Lung (tissue), 12 donors: ENCODE results near the gene GPATCH1. TPM values are rescaled to one million over a fixed set of nuclear protein-coding genes. Genes with fewer than 3 reads are reported as not detected.
"Not testable (repeated sequence)": the region's sequence is repeated elsewhere in the genome, so short reads cannot be mapped to it uniquely, and the experiment has no call there.

Experiments used
- ATAC-seq: fragments of 200-7000 bp; cut with Tn5 transposase; one replicate; pipeline ENCODE4 v1.9.1; 2020; ENCODE audit warnings: moderate number of reproducible peaks; ENCODE audit not compliant: insufficient read depth, low FRiP score
- DNase-seq, 3 donors: peaks; one replicate each; pipeline ENCODE4 v3.0.0-alpha.2; 2013 to 2017
- H3K27ac ChIP-seq, 2 donors: one replicate each; pipeline ENCODE4 v1.5.1; 2013; ENCODE audit warnings: mild to moderate bottlenecking in 2 of 2, moderate library complexity in 2 of 2, control low read depth in 1 of 2, inconsistent platforms in 1 of 2, low read depth in 1 of 2, low read length in 1 of 2
- H3K27me3 ChIP-seq, 3 donors: one replicate each; pipeline ENCODE4 v1.5.1; 2013; ENCODE audit warnings: low read length in 2 of 3; ENCODE audit not compliant: control insufficient read depth in 3 of 3, insufficient read depth in 3 of 3
- H3K36me3 ChIP-seq, 4 donors: one replicate each; pipeline ENCODE4 v1.5.1; 2013; ENCODE audit warnings: low read length in 4 of 4, mild to moderate bottlenecking in 1 of 4, moderate library complexity in 1 of 4; ENCODE audit not compliant: control insufficient read depth in 4 of 4, insufficient read depth in 4 of 4
- H3K4me1 ChIP-seq, 5 donors: one replicate each; pipeline ENCODE4 v1.5.1; 2013; ENCODE audit warnings: low read length in 5 of 5, mild to moderate bottlenecking in 2 of 5, moderate library complexity in 1 of 5; ENCODE audit not compliant: control insufficient read depth in 5 of 5, insufficient read depth in 5 of 5
- H3K4me3 ChIP-seq: one replicate; pipeline ENCODE4 v1.5.1; 2013; ENCODE audit warnings: mild to moderate bottlenecking, control low read depth, moderate library complexity
- H3K9ac ChIP-seq, 2 donors: one replicate each; pipeline ENCODE4 v1.5.1; 2013; ENCODE audit warnings: low read length in 2 of 2, control low read depth in 1 of 2; ENCODE audit not compliant: insufficient read depth in 1 of 2
- H3K9me3 ChIP-seq, 4 donors: one replicate each; pipeline ENCODE4 v1.5.1; 2013; ENCODE audit warnings: low read length in 3 of 4, mild to moderate bottlenecking in 1 of 4, moderate library complexity in 1 of 4; ENCODE audit not compliant: control insufficient read depth in 4 of 4, insufficient read depth in 3 of 4
- WGBS, 2 donors: extraction: QIAGEN DNeasy Blood & Tissue Kit; methylation state at CpG; one replicate each; pipeline ENCODE4 v1.1.7; 2013; 5-methylcytosine and 5-hydroxymethylcytosine counted together
- polyA plus RNA-seq, 2 donors: library from polyadenylated mRNA; stranded (reverse); fragments of 200-250 nt; gene quantifications; one replicate each; pipeline ENCODE4 v1.2.1, GENCODE V29; 2013
- total RNA-seq, 2 donors: library from RNA; depleted of rRNA in 1 of 2; stranded (reverse); fragments of >200 nt in 1 of 2; gene quantifications; one replicate each; pipeline ENCODE4 v1.2.1, GENCODE V29; 2014 to 2021
- TF ChIP-seq, protein P1 (sequence below): IDR thresholded peaks from 2 replicates; pipeline ENCODE4 v1.5.1; 2012; ENCODE audit warnings: mild to moderate bottlenecking; ENCODE audit errors: control extremely low read depth, extremely low read depth
- donor health status: control.
- donor health status: control.
- donor health status: Bipolar disorder and iron deficiency.
- donor health status: healthy.
- donor health status: DM: yes; HTN: yes; CAD: no.

Gene GPATCH1
- total and polyA plus RNA-seq, 4 donors = 3.8 to 12.3 (median 6.0) TPM

DNA sequence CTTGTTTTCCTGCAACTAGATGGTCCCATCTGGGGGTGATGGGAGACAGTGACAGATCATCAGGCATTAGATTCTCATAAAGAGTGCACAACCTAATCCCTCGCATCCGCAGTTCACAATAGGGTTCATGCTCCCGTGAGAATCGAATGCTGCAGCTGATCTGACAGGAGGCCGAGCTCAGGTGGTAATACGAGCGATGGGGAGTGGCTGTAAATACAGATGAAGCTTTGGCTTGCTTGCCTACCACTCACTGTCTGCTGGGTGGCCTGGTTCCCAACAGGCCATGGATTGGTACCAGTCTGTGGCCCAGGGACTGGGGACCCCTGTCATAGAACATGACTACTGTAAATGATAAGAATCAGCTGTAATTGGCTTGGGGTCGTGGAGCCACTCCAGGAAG, 78.9 kb downstream of the GPATCH1 start:
- Histone ChIP-seq H3K27ac (no peak overlapping the region), H3K27me3 (no peaks in the 10 kb centered on the region), H3K36me3 (no peaks in the 10 kb centered on the region), H3K4me3 (no peak overlapping the region), H3K4me1 (peaks cover 0 to 5% (median 0%) of the 10 kb centered on the region in 5 donors), H3K9ac (no peak overlapping the region), H3K9me3 (no peaks in the 10 kb centered on the region)
- 83 to 88% methylated on average over 8 of the region's 8 CpGs for WGBS, 2 donors
- ATAC-seq (no peak), DNase-seq (no peak)
- TF ChIP-seq, protein P1, sequence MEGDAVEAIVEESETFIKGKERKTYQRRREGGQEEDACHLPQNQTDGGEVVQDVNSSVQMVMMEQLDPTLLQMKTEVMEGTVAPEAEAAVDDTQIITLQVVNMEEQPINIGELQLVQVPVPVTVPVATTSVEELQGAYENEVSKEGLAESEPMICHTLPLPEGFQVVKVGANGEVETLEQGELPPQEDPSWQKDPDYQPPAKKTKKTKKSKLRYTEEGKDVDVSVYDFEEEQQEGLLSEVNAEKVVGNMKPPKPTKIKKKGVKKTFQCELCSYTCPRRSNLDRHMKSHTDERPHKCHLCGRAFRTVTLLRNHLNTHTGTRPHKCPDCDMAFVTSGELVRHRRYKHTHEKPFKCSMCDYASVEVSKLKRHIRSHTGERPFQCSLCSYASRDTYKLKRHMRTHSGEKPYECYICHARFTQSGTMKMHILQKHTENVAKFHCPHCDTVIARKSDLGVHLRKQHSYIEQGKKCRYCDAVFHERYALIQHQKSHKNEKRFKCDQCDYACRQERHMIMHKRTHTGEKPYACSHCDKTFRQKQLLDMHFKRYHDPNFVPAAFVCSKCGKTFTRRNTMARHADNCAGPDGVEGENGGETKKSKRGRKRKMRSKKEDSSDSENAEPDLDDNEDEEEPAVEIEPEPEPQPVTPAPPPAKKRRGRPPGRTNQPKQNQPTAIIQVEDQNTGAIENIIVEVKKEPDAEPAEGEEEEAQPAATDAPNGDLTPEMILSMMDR = no peak

DNA sequence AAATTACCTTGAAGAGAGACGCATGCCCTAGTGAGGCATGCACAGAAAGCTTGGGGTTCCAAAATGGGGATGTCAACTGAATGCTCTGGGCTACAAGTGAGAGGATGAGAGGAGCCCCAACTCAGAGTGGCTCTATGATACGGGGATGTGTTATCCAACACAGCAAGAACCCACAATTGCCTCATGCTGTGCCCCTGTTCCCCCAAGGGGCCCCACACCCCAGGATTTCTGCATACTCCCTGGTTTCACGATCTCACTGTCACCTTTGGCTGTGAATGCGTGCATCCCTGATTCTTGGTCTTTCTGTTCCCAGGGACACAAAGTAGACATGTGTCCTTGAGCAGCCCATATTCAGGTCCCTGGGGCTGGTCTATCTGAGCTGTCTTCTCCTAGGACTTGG, 80.2 kb downstream of the GPATCH1 start:
- no peak for ATAC-seq
- no peaks in the 10 kb centered on the region for H3K27me3 ChIP-seq
- H3K36me3 ChIP-seq = no peaks in the 10 kb centered on the region
- no peak overlapping the region for H3K27ac ChIP-seq
- H3K4me1 ChIP-seq = peaks cover 0 to 5% (median 0%) of the 10 kb centered on the region in 5 donors
- 32 to 83% methylated on average over 4 of the region's 4 CpGs for WGBS, 2 donors
- no peak overlapping the region for H3K4me3 ChIP-seq
- TF ChIP-seq, protein P1 = no peak
- no peak overlapping the region for H3K9ac ChIP-seq
- no peak for DNase-seq
- H3K9me3 ChIP-seq = no peaks in the 10 kb centered on the region

DNA sequence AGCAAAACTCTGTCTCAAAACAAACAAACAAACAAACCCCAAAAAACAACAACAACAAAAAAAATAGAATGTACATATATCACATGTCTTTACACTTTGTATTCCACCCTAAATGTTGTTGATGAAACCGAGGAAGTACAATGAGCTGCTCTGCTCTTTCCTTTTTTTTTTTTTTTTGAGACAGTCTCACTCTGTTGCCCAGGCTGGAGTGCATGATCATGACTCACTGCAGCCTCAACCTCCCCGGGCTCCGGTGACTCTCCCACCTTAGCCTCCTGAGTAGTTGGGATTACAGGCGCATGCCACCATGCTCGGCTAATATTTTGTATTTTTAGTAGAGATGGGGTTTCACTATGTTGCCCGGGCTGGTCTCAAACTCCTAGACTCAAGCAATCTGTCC, 82.5 kb downstream of the GPATCH1 start:
- Histone ChIP-seq H3K9me3 (no peaks in the 10 kb centered on the region), H3K27me3 (no peaks in the 10 kb centered on the region), H3K4me1 (peaks cover 0 to 2% (median 0%) of the 10 kb centered on the region in 5 donors), H3K4me3 (no peak overlapping the region), H3K9ac (no peak overlapping the region), H3K27ac (no peak overlapping the region), H3K36me3 (no peaks in the 10 kb centered on the region)
- ATAC-seq = no peak
- TF ChIP-seq, protein P1 = no peak
- 89 to 91% methylated on average over 6 of the region's 6 CpGs for WGBS, 2 donors
- DNase-seq = no peak

DNA sequence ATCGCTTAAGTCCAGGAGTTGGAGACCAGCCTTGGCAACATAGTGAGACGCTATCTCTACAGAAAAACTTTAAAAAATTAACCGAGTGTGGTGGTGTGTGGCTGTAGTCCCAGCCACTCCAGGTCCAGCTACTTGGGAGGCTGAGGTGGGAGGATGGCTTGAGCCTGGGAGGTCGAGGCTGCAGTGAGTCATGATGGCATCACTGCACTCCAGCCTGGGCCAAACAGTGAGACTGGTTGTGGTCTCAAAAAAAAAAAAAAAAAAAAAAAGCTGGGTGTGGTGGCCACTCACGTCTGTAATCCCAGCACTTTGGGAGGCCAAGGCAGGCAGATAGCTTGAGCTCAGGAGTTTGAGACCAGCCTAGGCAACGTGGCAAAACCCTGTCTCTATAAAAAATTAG, 85.1 kb downstream of the GPATCH1 start:
- H3K27ac ChIP-seq, H3K4me1 ChIP-seq, H3K9ac ChIP-seq, H3K9me3 ChIP-seq, H3K36me3 ChIP-seq, H3K4me3 ChIP-seq, DNase-seq, ATAC-seq, H3K27me3 ChIP-seq: not testable (repeated sequence)
- WGBS, 2 donors = 72 to 86% methylated on average over 6 of the region's 6 CpGs
